Lower leg skin (tissue), 4 donors: ENCODE results near the gene IL36RN. TPM values are rescaled to one million over a fixed set of nuclear protein-coding genes. Genes with fewer than 3 reads are reported as not detected.

Experiments
- DNase-seq, 2 donors: peaks; one replicate each; pipeline ENCODE4 v3.0.0-alpha.2; 2019; ENCODE audit warnings: low spot score in 2 of 2
- H3K4me3 ChIP-seq: fragments of 200-600 bp; sonication (generic); 2 replicates; pipeline ENCODE4 v1.5.1; 2017; ENCODE audit warnings: mild to moderate bottlenecking, low read depth; ENCODE audit not compliant: poor library complexity, severe bottlenecking
- POLR2A ChIP-seq, 2 donors: fragments of 450-650 bp; IDR thresholded peaks; one replicate each; pipeline ENCODE4 v1.6.1; 2016 to 2017; ENCODE audit warnings: antibody characterized with exemption in 2 of 2, mild to moderate bottlenecking in 1 of 2, moderate library complexity in 1 of 2
- WGBS, 2 donors: methylation state at CpG; one replicate each; pipeline ENCODE4 v1.1.5; 2018; 5-methylcytosine and 5-hydroxymethylcytosine counted together
- intact Hi-C: fragments of 100-400 bp; cut with DNase I; formaldehyde crosslinking; loops from one replicate; pipeline ENCODE4 v1.15.0; 2023; ENCODE audit warnings: low total_unique reads
- total RNA-seq, 4 donors: library from RNA; depleted of rRNA; stranded (reverse); fragments of >200 nt; gene quantifications; one replicate each; pipeline ENCODE4 v1.1.0, GENCODE V29; 2016
- TF ChIP-seq, protein P1 (sequence below), 3 donors: fragments of 450-650 bp; IDR thresholded peaks; one replicate each; pipeline ENCODE4 v1.5.1; 2016; ENCODE audit warnings: antibody characterized with exemption in 3 of 3, mild to moderate bottlenecking in 3 of 3, moderate library complexity in 2 of 3

IL36RN gene
- total RNA-seq = 100 to 1,000 TPM in 1 of 4 donors, 10 to 100 TPM in 3; 51.0 to 121 (median 96.2) TPM

DNA sequence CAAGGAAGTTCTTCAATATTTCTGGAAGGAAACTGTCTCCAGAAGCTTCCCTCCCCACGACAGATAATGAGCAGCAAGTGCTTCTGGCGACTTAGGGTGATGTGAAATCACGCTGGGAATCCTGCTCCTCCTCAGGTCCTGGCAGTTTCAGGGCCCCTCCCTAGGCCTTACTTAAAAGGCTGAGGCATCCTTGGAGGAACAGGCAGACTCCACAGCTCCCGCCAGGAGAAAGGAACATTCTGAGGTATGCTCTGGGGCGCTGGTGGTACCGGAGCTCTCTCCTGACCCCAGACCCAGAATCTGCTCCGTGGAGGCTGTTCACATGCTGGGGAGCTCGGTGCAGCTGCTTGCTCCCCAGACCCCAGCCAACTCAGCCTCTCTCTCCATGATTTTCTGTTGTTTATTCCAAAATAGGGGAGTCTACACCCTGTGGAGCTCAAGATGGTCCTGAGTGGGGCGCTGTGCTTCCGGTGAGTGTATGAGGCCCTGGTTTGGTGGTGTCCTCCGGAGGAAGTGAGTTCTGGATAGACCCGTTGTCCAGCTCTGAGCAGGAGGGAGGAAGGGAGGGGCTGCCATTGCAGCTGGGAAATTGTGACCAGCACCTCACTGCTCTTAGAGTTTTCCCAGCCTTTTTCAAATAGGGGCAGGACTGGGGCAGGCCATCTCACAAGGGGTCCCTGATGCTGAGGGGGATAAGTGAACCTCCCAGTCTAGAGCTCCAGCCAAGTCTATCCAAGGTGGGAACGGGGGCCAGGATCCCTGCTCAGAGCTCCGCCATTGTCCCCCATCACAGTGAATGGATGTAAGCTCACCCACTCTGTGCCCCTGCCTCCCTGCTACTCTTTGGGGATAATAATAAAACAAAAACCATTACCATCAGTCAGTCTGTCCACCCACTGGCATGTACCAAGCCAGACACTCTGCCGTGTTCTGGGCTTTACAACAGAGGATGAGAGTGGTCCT lies at the start of gene IL36RN:
Gene IL36RN (plus strand): TSS at position 201 of the 963 bp plus-strand sequence. CDS start 241 bp downstream, at position 442.
- 73 to 74% methylated on average over 15 of the region's 15 CpGs for WGBS, 2 donors
- peak; percentile 7 to 67 for DNase-seq
- no peak for TF ChIP-seq POLR2A (IDR thresholded peaks at IDR 0.05)
- TF ChIP-seq, protein P1, sequence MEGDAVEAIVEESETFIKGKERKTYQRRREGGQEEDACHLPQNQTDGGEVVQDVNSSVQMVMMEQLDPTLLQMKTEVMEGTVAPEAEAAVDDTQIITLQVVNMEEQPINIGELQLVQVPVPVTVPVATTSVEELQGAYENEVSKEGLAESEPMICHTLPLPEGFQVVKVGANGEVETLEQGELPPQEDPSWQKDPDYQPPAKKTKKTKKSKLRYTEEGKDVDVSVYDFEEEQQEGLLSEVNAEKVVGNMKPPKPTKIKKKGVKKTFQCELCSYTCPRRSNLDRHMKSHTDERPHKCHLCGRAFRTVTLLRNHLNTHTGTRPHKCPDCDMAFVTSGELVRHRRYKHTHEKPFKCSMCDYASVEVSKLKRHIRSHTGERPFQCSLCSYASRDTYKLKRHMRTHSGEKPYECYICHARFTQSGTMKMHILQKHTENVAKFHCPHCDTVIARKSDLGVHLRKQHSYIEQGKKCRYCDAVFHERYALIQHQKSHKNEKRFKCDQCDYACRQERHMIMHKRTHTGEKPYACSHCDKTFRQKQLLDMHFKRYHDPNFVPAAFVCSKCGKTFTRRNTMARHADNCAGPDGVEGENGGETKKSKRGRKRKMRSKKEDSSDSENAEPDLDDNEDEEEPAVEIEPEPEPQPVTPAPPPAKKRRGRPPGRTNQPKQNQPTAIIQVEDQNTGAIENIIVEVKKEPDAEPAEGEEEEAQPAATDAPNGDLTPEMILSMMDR (IDR thresholded peaks at IDR 0.05) = no peak
- H3K4me3 ChIP-seq = no peak within 1 kb of the TSS
- intact Hi-C loops = no loop called here

GRCh38 chr2:113009622-113010021 lies 49.4 kb upstream of the IL36RN start:
- H3K4me3 ChIP-seq = no peak overlapping the region
- no peak for TF ChIP-seq POLR2A (IDR thresholded peaks at IDR 0.05)
- TF ChIP-seq, protein P1 (IDR thresholded peaks at IDR 0.05) = no peak
- intact Hi-C loops = no loop called here
- no peak for DNase-seq
- 65 to 87% methylated on average over 1 of the region's 1 CpG for WGBS, 2 donors

DNA sequence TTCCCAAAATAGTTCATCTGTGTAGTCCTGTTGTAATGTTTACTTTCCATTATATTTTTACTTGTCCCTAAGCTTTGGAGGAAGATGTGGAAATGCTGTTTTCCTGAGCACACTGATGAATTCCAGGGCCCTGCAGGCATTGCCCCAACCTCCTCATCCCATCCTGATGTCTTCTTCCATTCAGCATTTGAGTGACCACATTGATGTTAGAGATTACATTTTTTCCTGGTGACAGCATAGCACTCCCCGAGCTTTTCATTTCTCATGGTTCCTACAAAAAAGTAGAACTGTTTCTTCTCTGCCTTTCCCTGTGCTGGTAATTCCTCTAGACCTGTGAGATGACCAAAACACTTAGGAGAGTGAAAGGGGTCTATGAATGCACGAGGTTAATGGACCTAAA lies 48.9 kb upstream of the IL36RN start:
- WGBS, 2 donors = 46% methylated on average over 2 of the region's 2 CpGs
- intact Hi-C loops = no loop called here
- no peak for DNase-seq
- TF ChIP-seq, protein P1 (IDR thresholded peaks at IDR 0.05) = no peak
- no peak for TF ChIP-seq POLR2A (IDR thresholded peaks at IDR 0.05)
- H3K4me3 ChIP-seq = no peak overlapping the region

DNA sequence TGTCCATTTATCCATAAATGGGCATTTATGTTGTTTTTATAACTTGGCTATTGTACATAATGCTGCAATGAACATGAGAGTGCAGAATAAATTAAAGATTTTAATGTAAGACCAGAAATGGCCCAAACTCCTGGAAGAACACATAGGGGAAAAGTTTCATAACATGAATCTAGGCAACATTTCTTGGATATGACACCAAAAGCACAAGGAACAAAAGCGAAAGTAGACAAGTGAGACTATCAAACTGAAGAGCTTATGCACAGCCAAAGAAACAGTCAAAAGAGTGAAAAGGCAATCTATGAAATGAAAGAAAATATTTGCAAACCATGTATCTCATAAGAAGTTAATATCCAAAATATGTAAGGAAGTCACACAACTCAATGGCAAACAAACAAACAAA lies 47.9 kb upstream of the IL36RN start:
- TF ChIP-seq, protein P1 (IDR thresholded peaks at IDR 0.05) = no peak
- no peak for TF ChIP-seq POLR2A (IDR thresholded peaks at IDR 0.05)
- no peak for DNase-seq
- H3K4me3 ChIP-seq = no peak overlapping the region
- WGBS, 2 donors = 93 to 97% methylated on average over 1 of the region's 1 CpG
- intact Hi-C loops = no loop called here

DNA sequence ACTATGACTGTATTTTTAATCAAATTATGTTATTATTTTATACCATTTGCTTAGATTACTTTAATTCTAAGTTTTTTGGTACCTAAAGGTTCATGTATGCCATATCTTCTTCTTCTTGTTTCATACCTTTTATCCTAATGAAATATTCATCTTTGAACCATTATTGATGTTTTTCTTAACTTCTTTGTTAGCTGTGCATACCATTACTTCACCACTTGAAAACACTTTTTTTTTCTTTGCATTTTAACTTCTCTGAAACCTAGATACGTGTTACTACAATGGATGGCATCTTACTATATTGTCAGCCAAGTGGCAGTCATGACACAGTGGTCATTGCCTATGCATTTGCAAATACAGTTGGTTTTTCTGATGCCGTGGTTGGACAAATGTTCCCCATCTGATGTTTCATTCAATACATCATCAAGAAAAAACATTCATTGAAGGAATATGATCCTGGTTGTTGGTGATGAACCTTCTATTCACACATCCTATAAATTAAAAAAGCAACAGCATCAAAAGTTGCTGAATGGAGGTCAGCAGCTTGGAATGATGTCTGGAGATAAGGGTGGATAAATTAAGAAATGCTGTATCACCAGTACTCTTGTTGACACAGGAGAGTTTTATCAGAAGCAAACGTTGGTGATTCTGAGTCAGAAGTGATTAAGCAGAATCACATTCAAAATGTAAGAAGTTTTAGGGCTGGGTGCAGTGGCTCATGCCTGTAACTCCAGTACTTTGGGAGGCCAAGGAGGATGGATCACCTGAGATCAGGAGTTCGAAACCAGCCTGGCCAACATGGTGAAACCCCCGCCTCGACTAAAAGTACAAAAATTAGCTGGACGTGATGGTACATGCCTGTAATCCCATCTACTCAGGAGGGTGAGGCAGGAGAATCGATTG lies 46.3 kb upstream of the IL36RN start:
- TF ChIP-seq POLR2A (IDR thresholded peaks at IDR 0.05) = no peak
- TF ChIP-seq, protein P1 (IDR thresholded peaks at IDR 0.05) = no peak
- intact Hi-C loops = no loop called here
- WGBS, 2 donors = 70 to 71% methylated on average over 8 of the region's 8 CpGs
- DNase-seq = no peak
- no peak overlapping the region for H3K4me3 ChIP-seq
